Measurements from ENCODE around the gene CYP2S1. TPM values are rescaled to one million over a fixed set of nuclear protein-coding genes. Genes with fewer than 3 reads are reported as not detected.

Gene CYP2S1
- total and polyA plus RNA-seq, 9 of the 15 experiments (the other 6 are each of a cell fraction or from before 2014, with no cell fraction given): 0.07 to 1.9 (median 0.41) TPM

GRCh38 chr19:41226053-41226873, 33.2 kb downstream of the CYP2S1 start (continued):
- TF ChIP-seq ZFP91 (CRISPR knock-in tag; IDR thresholded peaks at IDR 0.05): no peak; the same call in 1 of the 2 replicates
- TF ChIP-seq ZNF316 (IDR thresholded peaks at IDR 0.05): no peak
- no peak for TF ChIP-seq SNRNP70 (optimal IDR thresholded peaks at IDR 0.05; ENCODE audit: low read depth, low read length)
- no peak for TF ChIP-seq SUPT5H (IDR thresholded peaks at IDR 0.05)
- no peak for TF ChIP-seq EP300 (IDR thresholded peaks at IDR 0.05; ENCODE audit: low read length)
- no peak for TF ChIP-seq AFF1 (IDR thresholded peaks at IDR 0.05; ENCODE audit: low read depth in 1 of 2, partially characterized antibody in 2 of 2)
- TF ChIP-seq TCF3 (CRISPR knock-in tag; IDR thresholded peaks at IDR 0.05): peak; percentile 4; the same call in 1 of the 2 replicates
- no peak for TF ChIP-seq ATF1 (CRISPR knock-in tag; IDR thresholded peaks at IDR 0.05)
- TF ChIP-seq ATF1 (tag; IDR thresholded peaks at IDR 0.05): no peak
- TF ChIP-seq ZNF586 (CRISPR knock-in tag; conservative IDR thresholded peaks at IDR 0.05): no peak
- no peak for TF ChIP-seq ZMIZ1 (IDR thresholded peaks at IDR 0.05; ENCODE audit: low read depth in 2 of 2, low read length in 2 of 2)
- TF ChIP-seq MEF2D (tag; conservative IDR thresholded peaks at IDR 0.05; ENCODE audit: low read depth): no peak
- no peak for TF ChIP-seq FOXO4 (CRISPR knock-in tag; IDR thresholded peaks at IDR 0.05)
- no peak for TF ChIP-seq ZNF280A (IDR thresholded peaks at IDR 0.05; ENCODE audit: low read depth, partially characterized antibody)
